H9 (cell line): Measurements from ENCODE around the gene DLG2. TPM values are rescaled to one million over a fixed set of nuclear protein-coding genes. Genes with fewer than 3 reads are reported as not detected.

Source experiments
- DNase-seq: peaks from one replicate; pipeline ENCODE4 v3.0.0-alpha.2; 2017
- H2AFZ ChIP-seq: one replicate; pipeline ENCODE4 v1.6.1; 2013; ENCODE audit warnings: mild to moderate bottlenecking, low read length, control low read depth, moderate library complexity
- H2AK5ac ChIP-seq: 2 replicates; pipeline ENCODE4 v1.6.1; 2013; ENCODE audit warnings: low read length, control low read depth, mixed read lengths; ENCODE audit not compliant: insufficient read length
- H2BK120ac ChIP-seq: one replicate; pipeline ENCODE4 v1.6.1; 2013; ENCODE audit warnings: low read depth, mild to moderate bottlenecking, low read length, control low read depth, inconsistent platforms; ENCODE audit not compliant: poor library complexity, severe bottlenecking
- H2BK12ac ChIP-seq: 2 replicates; pipeline ENCODE4 v1.6.1; 2013; ENCODE audit warnings: low read length, control low read depth, mixed read lengths, low read depth; ENCODE audit not compliant: insufficient read length
- H2BK15ac ChIP-seq: 2 replicates; pipeline ENCODE4 v1.6.1; 2013; ENCODE audit warnings: low read depth, low read length, control low read depth
- H2BK20ac ChIP-seq: one replicate; pipeline ENCODE4 v1.6.1; 2013; ENCODE audit warnings: low read depth, mild to moderate bottlenecking, low read length, control low read depth, inconsistent platforms; ENCODE audit not compliant: poor library complexity, severe bottlenecking
- H2BK5ac ChIP-seq: 2 replicates; pipeline ENCODE4 v1.6.1; 2013; ENCODE audit warnings: low read length, control low read depth, mixed read lengths; ENCODE audit not compliant: insufficient read length
- H3K14ac ChIP-seq: 2 replicates; pipeline ENCODE4 v1.6.1; 2013; ENCODE audit warnings: low read length, control low read depth; ENCODE audit not compliant: insufficient read depth
- H3K18ac ChIP-seq: 2 replicates; pipeline ENCODE4 v1.6.1; 2013; ENCODE audit warnings: low read depth, mild to moderate bottlenecking, mixed read lengths, low read length, control low read depth; ENCODE audit not compliant: insufficient read length
- H3K23ac ChIP-seq: 2 replicates; pipeline ENCODE4 v1.6.1; 2013; ENCODE audit warnings: low read length, control low read depth, mixed read lengths, low read depth; ENCODE audit not compliant: insufficient read length
- H3K23me2 ChIP-seq: 2 replicates; pipeline ENCODE4 v1.6.1; 2013; ENCODE audit warnings: low read depth, mild to moderate bottlenecking, mixed read lengths, low read length, control low read depth; ENCODE audit not compliant: insufficient read length, poor library complexity, severe bottlenecking
- H3K27ac ChIP-seq: 2 replicates; pipeline ENCODE4 v1.5.1; 2013; ENCODE audit warnings: low read length, control low read depth, mixed read lengths, low read depth; ENCODE audit not compliant: insufficient read length
- H3K27me3 ChIP-seq: 2 replicates; pipeline ENCODE4 v1.6.1; 2013; ENCODE audit warnings: low read length, control low read depth, inconsistent platforms; ENCODE audit not compliant: insufficient read depth
- H3K4ac ChIP-seq: 2 replicates; pipeline ENCODE4 v1.6.1; 2013; ENCODE audit warnings: low read depth, mild to moderate bottlenecking, control low read depth, inconsistent platforms, low read length, moderate library complexity
- H3K4me1 ChIP-seq: 2 replicates; pipeline ENCODE4 v1.6.1; 2013; ENCODE audit warnings: low read length, control low read depth, inconsistent platforms; ENCODE audit not compliant: insufficient read depth
- H3K4me2 ChIP-seq: 2 replicates; pipeline ENCODE4 v1.6.1; 2013; ENCODE audit warnings: low read length, control low read depth, mixed read lengths; ENCODE audit not compliant: insufficient read length, insufficient read depth
- H3K56ac ChIP-seq: 2 replicates; pipeline ENCODE4 v1.6.1; 2013; ENCODE audit warnings: low read depth, mild to moderate bottlenecking, mixed read lengths, low read length, control low read depth; ENCODE audit not compliant: insufficient read length
- H3K79me1 ChIP-seq: 2 replicates; pipeline ENCODE4 v1.6.1; 2013; ENCODE audit warnings: low read depth, mild to moderate bottlenecking, moderate library complexity, low read length, control low read depth, inconsistent platforms; ENCODE audit not compliant: insufficient read depth, poor library complexity, severe bottlenecking
- H3K79me2 ChIP-seq: 2 replicates; pipeline ENCODE4 v1.6.1; 2013; ENCODE audit warnings: low read length, control low read depth, inconsistent platforms; ENCODE audit not compliant: insufficient read depth
- H3K9ac ChIP-seq: 2 replicates; pipeline ENCODE4 v1.6.1; 2013; ENCODE audit warnings: low read length, control low read depth, mixed read lengths; ENCODE audit not compliant: insufficient read length; ENCODE audit errors: extremely low read depth
- H3K9me3 ChIP-seq: one replicate; pipeline ENCODE4 v1.6.1; 2013; ENCODE audit warnings: low read depth, low read length, inconsistent platforms; ENCODE audit not compliant: control insufficient read depth
- H3T11ph ChIP-seq: one replicate; pipeline ENCODE4 v1.6.1; 2013; ENCODE audit warnings: mild to moderate bottlenecking, low read length, control low read depth, inconsistent platforms
- H4K20me1 ChIP-seq: one replicate; pipeline ENCODE4 v1.6.1; 2013; ENCODE audit not compliant: control insufficient read depth, insufficient read length, insufficient read depth
- H4K5ac ChIP-seq: 2 replicates; pipeline ENCODE4 v1.6.1; 2013; ENCODE audit warnings: low read depth, mild to moderate bottlenecking, mixed read lengths, low read length, control low read depth; ENCODE audit not compliant: insufficient read length
- H4K8ac ChIP-seq: replicated peaks from 2 replicates; pipeline ENCODE4 v1.6.1; 2013; ENCODE audit warnings: low read length, control low read depth, mixed read lengths, low read depth; ENCODE audit not compliant: insufficient read length
- H4K91ac ChIP-seq: 2 replicates; pipeline ENCODE4 v1.6.1; 2013; ENCODE audit warnings: low read depth, mild to moderate bottlenecking, moderate library complexity, mixed read lengths, low read length, control low read depth; ENCODE audit not compliant: insufficient read length
- H3K27ac Mint-ChIP-seq, 3 experiments: 2 replicates in 2 of 3; 3 replicates in 1 of 3; pipeline ENCODE4 v1.8.0; 2020 to 2021; ENCODE audit warnings: mixed read lengths in 3 of 3, mild to moderate bottlenecking in 1 of 3, moderate library complexity in 1 of 3
- H3K27me3 Mint-ChIP-seq: 2 replicates; pipeline ENCODE4 v1.8.0; 2021; ENCODE audit warnings: low read depth, mild to moderate bottlenecking, moderate library complexity, mixed read lengths
- H3K36me3 Mint-ChIP-seq, 3 experiments: 2 replicates in 2 of 3; 3 replicates in 1 of 3; pipeline ENCODE4 v1.8.0; 2020 to 2021; ENCODE audit warnings: low read depth in 3 of 3, mixed read lengths in 3 of 3; ENCODE audit not compliant: insufficient read depth in 1 of 3
- H3K4me1 Mint-ChIP-seq, 2 experiments: 2 replicates each; pipeline ENCODE4 v1.8.0; 2020; ENCODE audit warnings: mixed read lengths in 2 of 2
- H3K4me3 Mint-ChIP-seq, 2 experiments: 2 replicates in 1 of 2; 3 replicates in 1 of 2; pipeline ENCODE4 v1.8.0; 2020 to 2021; ENCODE audit warnings: mild to moderate bottlenecking in 2 of 2, mixed read lengths in 2 of 2, moderate library complexity in 1 of 2
- H3K9me3 Mint-ChIP-seq, 2 experiments: 2 replicates in 1 of 2; 3 replicates in 1 of 2; pipeline ENCODE4 v1.8.0; 2020; ENCODE audit warnings: mild to moderate bottlenecking in 2 of 2, mixed read lengths in 2 of 2, moderate library complexity in 1 of 2
- total RNA-seq: library from RNA; stranded (reverse); gene quantifications from 2 replicates; pipeline ENCODE4 v1.2.1, GENCODE V29; 2021
- TF ChIP-seq, protein P1 (sequence below): fragments of 200-600 bp; sonication (generic); conservative IDR thresholded peaks from 3 replicates; pipeline ENCODE4 v1.8.0; 2021; ENCODE audit warnings: antibody characterized with exemption, mild to moderate bottlenecking

DLG2 gene
- total RNA-seq, 1 experiment from 2014 or later = 8.0 TPM

DNA sequence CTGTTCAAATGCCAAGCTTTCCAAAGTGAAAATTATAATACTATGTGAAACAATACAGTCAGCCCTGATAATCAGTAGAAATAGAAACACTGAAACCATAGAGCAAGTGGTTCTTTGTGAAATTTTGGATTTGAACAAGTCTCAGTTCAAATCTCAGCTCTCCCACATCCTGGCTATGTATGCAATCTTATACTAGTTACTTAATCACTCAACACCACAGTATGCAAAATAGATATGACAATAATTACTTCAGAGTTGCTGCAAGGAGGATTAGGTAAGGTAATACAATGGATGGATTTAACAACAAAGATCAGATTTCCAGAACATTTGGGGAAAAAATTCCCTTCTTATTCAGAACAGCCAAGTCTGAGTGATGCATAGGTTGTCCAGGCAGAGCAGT is 1489.2 kb downstream of the DLG2 start:
- no peak overlapping the region for H2BK5ac ChIP-seq
- H3T11ph ChIP-seq = no peak overlapping the region
- H3K14ac ChIP-seq = no peak overlapping the region
- DNase-seq = no peak
- no peak overlapping the region for H2BK20ac ChIP-seq
- H3K18ac ChIP-seq = no peak overlapping the region
- Mint-ChIP-seq H3K36me3 (no peaks in the 10 kb centered on the region), H3K9me3 (no peaks in the 10 kb centered on the region), H3K4me1 (peaks cover 12% of the 10 kb centered on the region in 2 experiments), H3K27me3 (no peaks in the 10 kb centered on the region), H3K27ac (no peak overlapping the region; a peak in 1 of 7 replicates), H3K4me3 (no peak overlapping the region)
- no peak overlapping the region for H3K27ac ChIP-seq
- no peaks in the 10 kb centered on the region for H3K27me3 ChIP-seq
- no peaks in the 10 kb centered on the region for H4K20me1 ChIP-seq
- H4K8ac ChIP-seq = no peak overlapping the region
- TF ChIP-seq, protein P1, sequence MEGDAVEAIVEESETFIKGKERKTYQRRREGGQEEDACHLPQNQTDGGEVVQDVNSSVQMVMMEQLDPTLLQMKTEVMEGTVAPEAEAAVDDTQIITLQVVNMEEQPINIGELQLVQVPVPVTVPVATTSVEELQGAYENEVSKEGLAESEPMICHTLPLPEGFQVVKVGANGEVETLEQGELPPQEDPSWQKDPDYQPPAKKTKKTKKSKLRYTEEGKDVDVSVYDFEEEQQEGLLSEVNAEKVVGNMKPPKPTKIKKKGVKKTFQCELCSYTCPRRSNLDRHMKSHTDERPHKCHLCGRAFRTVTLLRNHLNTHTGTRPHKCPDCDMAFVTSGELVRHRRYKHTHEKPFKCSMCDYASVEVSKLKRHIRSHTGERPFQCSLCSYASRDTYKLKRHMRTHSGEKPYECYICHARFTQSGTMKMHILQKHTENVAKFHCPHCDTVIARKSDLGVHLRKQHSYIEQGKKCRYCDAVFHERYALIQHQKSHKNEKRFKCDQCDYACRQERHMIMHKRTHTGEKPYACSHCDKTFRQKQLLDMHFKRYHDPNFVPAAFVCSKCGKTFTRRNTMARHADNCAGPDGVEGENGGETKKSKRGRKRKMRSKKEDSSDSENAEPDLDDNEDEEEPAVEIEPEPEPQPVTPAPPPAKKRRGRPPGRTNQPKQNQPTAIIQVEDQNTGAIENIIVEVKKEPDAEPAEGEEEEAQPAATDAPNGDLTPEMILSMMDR = no peak
- no peaks in the 10 kb centered on the region for H3K79me1 ChIP-seq
- H3K4me2 ChIP-seq = no peak overlapping the region
- peaks cover 4% of the 10 kb centered on the region; the same call in 1 of the 2 replicates for H3K4me1 ChIP-seq
- no peak overlapping the region for H2BK120ac ChIP-seq
- no peaks in the 10 kb centered on the region for H3K79me2 ChIP-seq
- no peak overlapping the region for H3K23ac ChIP-seq
- H2AK5ac ChIP-seq = no peak overlapping the region
- H2AFZ ChIP-seq = no peak overlapping the region
- H4K91ac ChIP-seq = no peak overlapping the region
- no peak overlapping the region for H4K5ac ChIP-seq
- no peaks in the 10 kb centered on the region for H3K9me3 ChIP-seq
- H3K23me2 ChIP-seq = no peaks in the 10 kb centered on the region
- H3K56ac ChIP-seq = no peak overlapping the region
- no peak overlapping the region for H3K9ac ChIP-seq
- no peak overlapping the region for H3K4ac ChIP-seq
- no peak overlapping the region for H2BK12ac ChIP-seq
- H2BK15ac ChIP-seq = no peak overlapping the region
